ENCODE data around the gene ROR2.

Gene ROR2

DNA sequence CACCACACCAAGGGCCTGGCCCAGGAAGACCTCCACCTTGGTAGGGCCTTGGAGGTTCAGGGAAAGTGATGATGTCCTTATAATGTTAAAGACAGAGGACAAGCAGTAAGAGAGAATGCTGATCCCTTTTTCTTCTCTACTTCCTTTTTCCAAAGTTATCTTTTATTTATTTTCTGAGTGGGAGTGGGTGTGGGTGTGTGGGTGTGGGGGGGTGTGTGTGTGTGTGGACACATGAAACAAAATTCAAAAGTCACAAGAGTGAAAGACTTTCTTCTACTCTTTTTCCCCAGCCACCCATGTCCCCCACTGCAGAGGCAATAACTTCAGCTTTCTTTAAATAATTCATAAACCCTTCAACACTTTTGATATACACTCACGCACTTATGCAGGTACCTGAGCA, 70.8 kb downstream of the ROR2 start:
- no peak for DNase-seq (ENCODE audit: low read depth in 2 of 2)

- no peak for DNase-seq (ENCODE audit: low read depth in 2 of 2)
Observed at GRCh38 chr9:91873637-91874051, 76.4 kb downstream of the ROR2 start.

DNA sequence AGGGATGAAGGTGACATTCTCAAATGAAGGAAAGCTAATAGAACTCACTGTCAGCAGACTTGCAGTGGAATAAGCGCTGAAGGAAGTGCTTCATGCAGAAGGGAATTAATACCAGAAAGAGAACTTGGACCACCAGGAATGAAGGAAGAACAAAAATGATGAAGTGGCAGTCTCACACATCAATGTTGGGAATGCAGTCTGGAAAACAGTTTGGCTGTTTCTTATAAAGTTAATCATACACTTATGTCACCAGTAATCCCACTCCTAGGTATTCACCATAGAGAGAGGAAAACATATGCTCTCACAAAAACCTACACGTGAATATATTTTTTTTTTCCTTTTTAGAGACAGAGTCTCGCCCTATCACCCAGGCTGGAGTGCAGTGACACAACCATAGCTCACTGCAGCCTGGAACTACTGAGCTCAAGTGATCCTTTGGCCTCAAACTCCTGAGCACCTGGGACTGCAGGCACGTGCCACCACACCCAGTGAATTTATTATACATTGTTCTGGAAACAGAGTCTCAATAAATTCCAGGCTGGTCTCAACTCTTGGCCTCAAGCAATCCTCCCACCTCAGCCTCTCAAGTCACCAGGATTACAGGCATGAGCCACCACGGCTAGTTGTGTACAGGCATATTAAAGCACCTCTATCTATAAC, 81.2 kb downstream of the ROR2 start:
- DNase-seq (ENCODE audit: low read depth in 2 of 2): no peak

DNA sequence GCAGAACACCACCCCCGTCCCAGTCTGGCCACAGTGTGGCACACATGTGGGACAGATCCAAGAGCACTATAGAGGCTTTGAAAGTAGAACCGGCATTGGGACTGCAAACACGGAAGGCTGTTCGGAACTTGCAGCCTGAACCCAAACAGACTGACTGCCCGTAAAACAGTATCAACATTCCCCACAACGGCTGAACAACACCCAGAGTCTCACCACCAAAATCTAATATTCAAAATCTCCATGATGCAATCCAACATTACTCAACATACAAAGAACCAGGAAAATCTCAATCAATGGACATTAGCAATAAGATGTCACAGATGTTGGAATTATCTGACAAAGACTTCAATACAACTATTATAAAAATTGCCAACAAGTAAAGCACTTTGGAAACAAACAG, 82.3 kb downstream of the ROR2 start:
- DNase-seq (ENCODE audit: low read depth in 2 of 2): no peak

GRCh38 chr9:91865041-91865440, 85.0 kb downstream of the ROR2 start:
- DNase-seq (ENCODE audit: low read depth in 2 of 2): no peak

- DNase-seq (ENCODE audit: low read depth in 2 of 2): no peak
Observed at GRCh38 chr9:91864380-91864779, 85.6 kb downstream of the ROR2 start.

- no peak for DNase-seq (ENCODE audit: low read depth in 2 of 2)
Observed at GRCh38 chr9:91863469-91863868, 86.6 kb downstream of the ROR2 start.

DNA sequence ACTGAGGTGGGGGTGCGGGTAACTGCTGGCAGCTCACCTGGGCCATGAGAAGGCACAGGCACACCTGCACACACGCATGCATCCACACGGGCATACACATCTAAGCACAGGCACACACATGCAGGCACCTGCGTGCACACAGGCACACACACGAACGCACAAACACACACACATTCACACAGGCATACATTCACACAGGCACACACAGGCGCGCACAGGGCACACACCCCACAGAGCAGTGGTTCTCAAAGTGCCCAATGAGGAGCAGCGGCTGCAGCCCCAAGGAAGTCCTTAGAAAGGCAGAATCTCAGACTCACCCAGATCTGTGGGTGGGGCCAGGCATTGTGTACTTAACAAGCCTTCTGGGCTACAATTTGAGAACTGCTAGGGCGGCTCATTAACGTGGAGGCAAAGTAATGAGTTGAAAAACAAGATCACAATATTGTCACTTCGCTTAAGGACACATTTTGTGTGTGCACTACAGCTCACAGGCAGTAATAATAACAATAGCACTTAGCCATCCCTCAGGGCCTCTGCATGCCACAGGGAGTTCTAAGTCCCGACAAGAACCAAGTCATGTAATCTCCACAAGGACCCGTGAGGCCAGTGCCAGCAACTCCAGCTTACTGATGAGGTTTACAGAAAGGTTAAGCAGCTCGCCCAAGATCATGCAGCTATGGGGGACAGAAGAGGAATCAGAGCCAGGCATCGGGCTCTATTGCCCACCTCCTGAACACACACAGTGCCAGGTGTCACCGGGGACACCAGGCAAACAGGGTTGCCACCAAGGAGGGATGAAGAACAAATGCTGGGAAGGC, 91.6 kb downstream of the ROR2 start:
- no peak for DNase-seq (ENCODE audit: low read depth in 2 of 2)

DNA sequence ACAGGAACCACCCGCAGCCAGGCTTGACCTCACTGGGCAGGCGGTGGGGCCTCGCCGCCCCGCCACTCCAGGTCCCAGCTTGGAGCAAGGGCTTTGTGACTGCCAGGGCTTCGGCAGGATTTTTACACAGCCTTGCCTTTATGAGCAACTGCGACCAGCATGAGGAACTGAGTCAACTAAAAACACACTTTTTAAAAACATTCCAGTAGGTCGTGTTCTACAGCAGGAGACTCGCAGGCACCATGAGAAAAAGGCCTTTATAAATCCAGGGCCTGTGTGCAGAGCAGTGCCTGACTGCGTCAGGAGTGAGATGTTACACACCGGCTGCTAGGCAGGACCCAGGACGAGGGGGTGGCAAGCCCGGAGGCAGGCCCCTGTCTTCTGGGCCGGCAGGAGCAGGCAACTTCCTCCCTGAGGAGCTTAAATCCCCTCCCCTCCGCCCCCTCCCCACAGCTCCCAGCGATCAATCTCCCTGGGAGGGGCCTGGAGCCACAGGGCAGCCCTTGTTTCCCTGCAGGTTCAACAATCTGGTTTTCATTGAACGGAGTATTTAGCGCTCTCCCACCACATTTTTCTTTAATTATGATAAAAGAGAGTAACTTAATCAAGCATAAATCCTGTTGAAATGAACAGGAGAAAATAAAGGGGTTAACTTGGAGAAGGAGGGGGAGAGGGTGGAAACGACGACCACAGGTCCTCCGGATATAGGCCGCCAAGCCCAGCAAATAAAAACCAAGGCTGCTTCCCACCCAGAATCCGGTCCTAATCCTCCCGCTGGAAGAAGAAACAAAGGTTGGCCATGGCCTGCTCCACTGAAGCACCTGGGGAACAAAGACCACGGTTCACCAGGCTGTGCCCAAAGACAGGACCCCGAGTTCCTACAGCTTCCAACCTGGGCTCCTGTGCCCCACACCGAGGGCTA, 92.5 kb downstream of the ROR2 start:
- DNase-seq (ENCODE audit: low read depth in 2 of 2): no peak

- no peak for DNase-seq (ENCODE audit: low read depth in 2 of 2)
Observed at GRCh38 chr9:91856419-91856818, 93.6 kb downstream of the ROR2 start.

DNA sequence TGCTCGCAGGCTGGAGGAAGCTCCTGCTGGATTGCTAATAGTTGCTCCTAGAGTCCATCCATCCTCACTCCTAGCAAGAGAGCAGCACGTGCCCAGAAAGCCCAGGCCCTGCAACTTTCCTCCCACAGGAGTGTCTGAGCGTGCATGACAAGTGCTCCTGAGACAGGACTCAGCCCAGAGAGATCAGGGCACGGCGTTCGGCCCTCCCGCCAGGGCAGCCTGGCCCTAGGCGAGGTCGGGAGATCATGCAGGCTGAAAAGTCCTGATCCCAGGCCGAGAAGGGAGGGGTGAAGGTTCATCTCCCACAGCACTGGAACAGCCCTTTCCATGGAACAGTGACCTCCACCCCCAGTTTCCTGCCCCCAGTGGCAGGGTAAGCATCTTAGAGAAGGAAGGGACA, 94.8 kb downstream of the ROR2 start:
- DNase-seq (ENCODE audit: low read depth in 2 of 2): no peak

GRCh38 chr9:91852801-91853347, 97.2 kb downstream of the ROR2 start:
- no peak for DNase-seq (ENCODE audit: low read depth in 2 of 2)

GRCh38 chr9:91849694-91850093, 100.3 kb downstream of the ROR2 start:
- DNase-seq (ENCODE audit: low read depth in 2 of 2): no peak

DNA sequence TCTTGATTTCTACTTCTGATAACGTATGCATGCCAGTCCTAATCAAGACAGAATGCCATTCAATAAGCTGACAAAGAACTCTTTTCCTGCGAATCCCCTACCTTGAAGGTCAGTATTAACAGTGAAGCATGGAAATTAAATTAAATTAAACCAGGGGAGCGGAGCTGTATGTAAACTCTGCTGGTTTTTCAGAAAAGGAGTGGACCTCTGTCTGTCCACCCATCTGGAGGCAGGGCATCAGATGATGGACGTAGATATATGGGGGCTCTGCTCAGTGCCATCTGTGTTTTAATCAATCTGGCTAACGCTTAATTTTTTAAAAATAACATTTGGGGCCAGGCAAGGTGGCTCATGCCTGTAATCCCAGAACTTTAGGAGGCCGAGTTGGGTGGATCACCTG, 101.9 kb downstream of the ROR2 start:
- DNase-seq (ENCODE audit: low read depth in 2 of 2): no peak

GRCh38 chr9:91847581-91848091, 102.4 kb downstream of the ROR2 start:
- no peak for DNase-seq (ENCODE audit: low read depth in 2 of 2)

GRCh38 chr9:91845879-91846278, 104.1 kb downstream of the ROR2 start:
- DNase-seq (ENCODE audit: low read depth in 2 of 2): no peak

DNA sequence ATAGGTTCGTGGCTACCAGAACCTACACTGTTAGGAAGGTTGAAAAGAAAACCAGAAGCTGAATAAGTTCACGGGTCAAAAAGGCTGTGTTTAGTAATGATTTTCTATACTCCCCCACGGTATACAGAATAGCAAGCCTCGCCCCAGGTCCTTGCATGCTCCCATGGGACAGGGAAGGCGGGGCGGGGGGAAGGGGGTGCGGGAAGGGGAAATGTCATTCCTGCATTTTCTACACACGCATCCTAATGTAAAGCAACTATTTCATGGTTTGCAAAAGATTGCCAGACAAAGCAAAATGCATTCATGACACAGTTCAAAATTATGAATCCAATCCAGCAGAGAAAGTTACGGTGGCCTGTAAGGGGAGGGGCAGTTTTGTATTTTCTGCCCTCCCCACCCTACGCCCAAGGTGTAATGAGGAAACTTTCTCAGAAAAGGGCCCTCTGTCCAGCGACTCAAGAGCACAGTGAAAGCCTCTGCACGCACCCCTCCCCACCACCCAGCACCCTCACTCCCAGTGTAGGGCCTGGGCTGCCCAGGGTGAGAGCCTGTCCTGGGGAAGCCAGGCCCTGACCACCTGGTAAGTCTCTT, 105.2 kb downstream of the ROR2 start:
- DNase-seq (ENCODE audit: low read depth in 2 of 2): no peak

DNA sequence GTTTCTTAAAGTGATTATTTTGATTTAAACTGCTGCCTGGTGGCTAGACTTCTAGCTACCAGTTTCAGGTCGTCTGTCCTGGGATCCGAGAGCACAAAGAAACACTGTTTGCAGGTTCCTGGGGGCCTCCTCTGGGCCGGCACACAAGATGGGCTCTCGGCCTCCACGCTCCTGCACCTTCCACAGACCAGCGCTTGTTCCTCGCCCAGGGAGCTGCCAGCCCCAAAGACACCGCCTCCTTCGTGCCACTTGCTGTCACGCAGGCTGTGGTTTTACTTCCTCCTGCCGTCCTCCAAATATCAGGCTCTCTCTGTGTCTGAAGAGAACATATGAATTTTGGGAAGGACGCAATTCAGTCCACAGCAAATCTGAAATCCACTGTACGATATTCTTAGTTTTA, 105.8 kb downstream of the ROR2 start:
- no peak for DNase-seq (ENCODE audit: low read depth in 2 of 2)

- DNase-seq (ENCODE audit: low read depth in 2 of 2): no peak
Observed at GRCh38 chr9:91843623-91844148, 106.3 kb downstream of the ROR2 start.

DNA sequence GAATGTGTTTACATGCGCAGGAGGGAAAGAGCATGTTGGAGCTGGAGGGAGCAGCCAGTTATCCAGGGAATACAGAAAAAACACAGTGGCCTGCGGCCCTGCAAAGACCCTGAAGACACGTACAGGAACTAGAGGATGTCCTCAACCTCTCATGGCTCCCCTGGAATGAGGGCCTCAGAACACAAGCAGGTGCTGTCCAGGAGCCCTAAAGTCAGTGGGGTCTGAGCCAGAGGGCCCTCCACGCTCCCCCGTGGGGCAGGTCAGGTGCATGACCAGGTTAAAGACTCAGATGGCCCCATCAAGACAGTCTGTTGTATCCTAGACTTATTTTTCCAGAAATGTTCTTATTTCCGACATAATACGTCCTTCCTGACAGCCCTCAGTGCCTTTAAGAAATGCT, 106.9 kb downstream of the ROR2 start:
- DNase-seq (ENCODE audit: low read depth in 2 of 2): no peak

DNA sequence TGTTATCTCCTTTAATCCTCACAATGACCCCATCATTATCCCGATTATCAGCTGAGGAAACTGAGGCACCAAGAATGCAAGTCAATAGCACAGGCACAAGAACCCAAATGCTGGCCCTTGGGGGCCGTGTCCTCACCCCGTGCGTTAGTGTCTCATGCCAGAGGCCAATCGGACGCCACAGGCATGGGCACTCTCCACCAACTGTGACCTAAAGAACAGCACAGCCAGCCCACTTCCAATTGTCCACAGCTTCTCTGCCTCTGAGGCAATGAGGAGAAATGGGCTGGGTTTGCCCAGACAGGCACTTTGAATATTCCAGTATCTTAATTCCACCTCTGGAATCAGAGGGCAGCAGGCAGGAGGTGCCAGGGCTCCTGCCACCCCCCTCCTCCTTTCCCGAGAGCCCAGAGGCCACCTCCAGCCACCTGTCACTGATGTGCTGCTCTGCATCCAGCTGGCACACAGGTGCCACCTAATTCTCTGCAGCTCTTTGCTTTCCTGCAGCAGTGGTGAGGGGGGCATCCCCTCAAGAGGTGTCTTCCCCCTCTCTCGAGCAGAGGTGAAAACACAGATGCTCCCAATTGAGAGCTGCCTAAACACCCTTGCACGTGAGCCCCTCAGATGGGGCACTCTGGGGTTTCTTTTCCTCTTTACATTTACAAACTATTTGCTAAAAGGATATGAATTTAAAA, 107.5 kb downstream of the ROR2 start:
- DNase-seq (ENCODE audit: low read depth in 2 of 2): no peak

Data from stimulated activated CD8-positive, alpha-beta memory T cell treated with anti-CD3 and anti-CD28 coated beads, Interleukin-7, amount 100 ng/mL, for 1 hour (primary cell).